RWPE1 (cell line): ENCODE measurements around the gene RNF14.

ENCODE experiments used
- CTCF ChIA-PET: fragments of 350-600 bp; sonication (Branson Sonifier 250); formaldehyde crosslinking; extraction: SDS; loops from one replicate; lab custom pipeline; 2021; lab: Yijun Ruan, JAX
- POLR2A ChIA-PET: fragments of 400-600 bp; formaldehyde crosslinking; extraction: SDS; loops from one replicate; lab custom pipeline; 2020; ENCODE audit warnings: antibody characterized with exemption; ENCODE audit not compliant: low non-redundant PET; lab: Yijun Ruan, JAX
- DNase-seq: peaks from one replicate; pipeline ENCODE4 v3.0.0; 2012; ENCODE audit warnings: low spot score
- H3K27ac ChIP-seq: fragments of 450-650 bp; 2 replicates; pipeline ENCODE4 v1.5.1; 2017
- CTCF ChIP-seq: fragments of 450-650 bp; conservative IDR thresholded peaks from 2 replicates; pipeline ENCODE4 v1.5.1; 2017; ENCODE audit warnings: low read depth, mild to moderate bottlenecking

Gene RNF14

GRCh38 chr5:141945511-141946051, 23.3 kb upstream of the RNF14 start:
- no peak for DNase-seq
- no peak overlapping the region for H3K27ac ChIP-seq
- no peak for TF ChIP-seq CTCF
- POLR2A ChIA-PET = no interaction called here
- CTCF ChIA-PET = interaction anchor here (0.6 to 2.3 kb wide), 5 partner anchors 15 to 281 kb away, joined by 3 to 10 read pairs (median 4); no protein-coding TSS in a partner anchor

- no peak for DNase-seq
- CTCF ChIA-PET = interaction anchor here (0.6 to 1.8 kb wide), 4 partner anchors 14 to 323 kb away, joined by 4 to 8 read pairs (median 6); partner anchors contain the start of gene RNF14
- POLR2A ChIA-PET = no interaction called here
- TF ChIP-seq CTCF = no peak
- no peak overlapping the region for H3K27ac ChIP-seq
These were observed 21.6 kb upstream of the RNF14 start for GRCh38 chr5:141947316-141947715.

- ChIA-PET CTCF (interaction anchor here (1.1 kb wide), 1 partner anchor 19 kb away, joined by 4 read pairs; no protein-coding TSS in a partner anchor), POLR2A (no interaction called here)
- no peak for TF ChIP-seq CTCF
- no peak overlapping the region for H3K27ac ChIP-seq
- DNase-seq = no peak
These were observed 20.1 kb upstream of the RNF14 start for GRCh38 chr5:141948812-141949211.

- ChIA-PET CTCF (interaction anchor here (0.7 kb wide), 2 partner anchors 11 to 139 kb away, joined by 3 to 4 read pairs; no protein-coding TSS in a partner anchor), POLR2A (no interaction called here)
- no peak for TF ChIP-seq CTCF
- DNase-seq = no peak
- no peak overlapping the region for H3K27ac ChIP-seq
These were observed 19.4 kb upstream of the RNF14 start for GRCh38 chr5:141949511-141949910.

GRCh38 chr5:141950207-141951005, 18.5 kb upstream of the RNF14 start:
- no peak for DNase-seq
- no peak for TF ChIP-seq CTCF
- no peak overlapping the region for H3K27ac ChIP-seq
- CTCF ChIA-PET = interaction anchor here (2.2 kb wide), 1 partner anchor 10 kb away, joined by 10 read pairs; no protein-coding TSS in a partner anchor
- POLR2A ChIA-PET = no interaction called here

GRCh38 chr5:141951332-141951781, 17.5 kb upstream of the RNF14 start:
- POLR2A ChIA-PET = no interaction called here
- CTCF ChIA-PET = interaction anchor here (2.2 kb wide), 1 partner anchor 9 kb away, joined by 10 read pairs; no protein-coding TSS in a partner anchor
- DNase-seq = peak; percentile 34
- TF ChIP-seq CTCF = no peak; the same call in 1 of the 2 replicates
- no peak overlapping the region for H3K27ac ChIP-seq
